Measurements from ENCODE around the gene MACROH2A2. TPM values are rescaled to one million over a fixed set of nuclear protein-coding genes. Genes with fewer than 3 reads are reported as not detected.

Gene MACROH2A2
- total RNA-seq, 1 donor from 2014 or later = 15.5 TPM

GRCh38 chr10:70055550-70055949 is 2.9 kb downstream of the MACROH2A2 start:
- TF ChIP-seq, protein P1, sequence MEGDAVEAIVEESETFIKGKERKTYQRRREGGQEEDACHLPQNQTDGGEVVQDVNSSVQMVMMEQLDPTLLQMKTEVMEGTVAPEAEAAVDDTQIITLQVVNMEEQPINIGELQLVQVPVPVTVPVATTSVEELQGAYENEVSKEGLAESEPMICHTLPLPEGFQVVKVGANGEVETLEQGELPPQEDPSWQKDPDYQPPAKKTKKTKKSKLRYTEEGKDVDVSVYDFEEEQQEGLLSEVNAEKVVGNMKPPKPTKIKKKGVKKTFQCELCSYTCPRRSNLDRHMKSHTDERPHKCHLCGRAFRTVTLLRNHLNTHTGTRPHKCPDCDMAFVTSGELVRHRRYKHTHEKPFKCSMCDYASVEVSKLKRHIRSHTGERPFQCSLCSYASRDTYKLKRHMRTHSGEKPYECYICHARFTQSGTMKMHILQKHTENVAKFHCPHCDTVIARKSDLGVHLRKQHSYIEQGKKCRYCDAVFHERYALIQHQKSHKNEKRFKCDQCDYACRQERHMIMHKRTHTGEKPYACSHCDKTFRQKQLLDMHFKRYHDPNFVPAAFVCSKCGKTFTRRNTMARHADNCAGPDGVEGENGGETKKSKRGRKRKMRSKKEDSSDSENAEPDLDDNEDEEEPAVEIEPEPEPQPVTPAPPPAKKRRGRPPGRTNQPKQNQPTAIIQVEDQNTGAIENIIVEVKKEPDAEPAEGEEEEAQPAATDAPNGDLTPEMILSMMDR (IDR thresholded peaks at IDR 0.05) = no peak
- no peak for TF ChIP-seq POLR2AphosphoS5 (IDR thresholded peaks at IDR 0.05; ENCODE audit: insufficient read depth in 1 of 2, low read depth in 1 of 2)
- no peak for TF ChIP-seq POLR2A (IDR thresholded peaks at IDR 0.05)
- H3K36me3 ChIP-seq = no peaks in the 10 kb centered on the region
- H3K27ac ChIP-seq = no peak overlapping the region
- H3K27me3 ChIP-seq = no peaks in the 10 kb centered on the region
- DNase-seq (ENCODE audit: extremely low spot score in 2 of 2) = no peak
- no peaks in the 10 kb centered on the region for H3K9me3 ChIP-seq
- H3K4me3 ChIP-seq = no peak overlapping the region
- H3K4me1 ChIP-seq = peaks cover 13% of the 10 kb centered on the region
- intact Hi-C loops (cut with DNase I) = no loop called here

- no peak overlapping the region for H3K4me3 ChIP-seq
- no peaks in the 10 kb centered on the region for H3K9me3 ChIP-seq
- TF ChIP-seq, protein P1 (IDR thresholded peaks at IDR 0.05) = no peak
- H3K4me1 ChIP-seq = peaks cover 7% of the 10 kb centered on the region
- intact Hi-C loops (cut with DNase I) = no loop called here
- H3K36me3 ChIP-seq = no peaks in the 10 kb centered on the region
- no peak for DNase-seq (ENCODE audit: extremely low spot score in 2 of 2)
- H3K27me3 ChIP-seq = no peaks in the 10 kb centered on the region
- no peak overlapping the region for H3K27ac ChIP-seq
Measured at GRCh38 chr10:70057306-70057705, 4.7 kb downstream of the MACROH2A2 start.

- H3K27ac ChIP-seq = no peak overlapping the region
- H3K27me3 ChIP-seq = no peaks in the 10 kb centered on the region
- no peak overlapping the region for H3K4me3 ChIP-seq
- DNase-seq (ENCODE audit: extremely low spot score in 2 of 2) = no peak
- TF ChIP-seq POLR2A (IDR thresholded peaks at IDR 0.05) (no peak), POLR2AphosphoS5 (IDR thresholded peaks at IDR 0.05; ENCODE audit: insufficient read depth in 1 of 2, low read depth in 1 of 2) (no peak)
- TF ChIP-seq, protein P1 (IDR thresholded peaks at IDR 0.05) = no peak
- intact Hi-C loops (cut with DNase I) = no loop called here
- H3K9me3 ChIP-seq = no peaks in the 10 kb centered on the region
- H3K36me3 ChIP-seq = no peaks in the 10 kb centered on the region
- H3K4me1 ChIP-seq = no peaks in the 10 kb centered on the region
Measured at GRCh38 chr10:70060389-70060788, 7.7 kb downstream of the MACROH2A2 start.

- no peak for DNase-seq (ENCODE audit: extremely low spot score in 2 of 2)
- H3K9me3 ChIP-seq = no peaks in the 10 kb centered on the region
- intact Hi-C loops (cut with DNase I) = no loop called here
- no peaks in the 10 kb centered on the region for H3K4me1 ChIP-seq
- no peaks in the 10 kb centered on the region for H3K36me3 ChIP-seq
- H3K27me3 ChIP-seq = no peaks in the 10 kb centered on the region
- no peak overlapping the region for H3K4me3 ChIP-seq
- no peak for TF ChIP-seq POLR2AphosphoS5 (IDR thresholded peaks at IDR 0.05; ENCODE audit: insufficient read depth in 1 of 2, low read depth in 1 of 2)
- no peak for TF ChIP-seq POLR2A (IDR thresholded peaks at IDR 0.05)
- TF ChIP-seq, protein P1 (IDR thresholded peaks at IDR 0.05) = no peak
- no peak overlapping the region for H3K27ac ChIP-seq
Measured at GRCh38 chr10:70063418-70064098, 10.9 kb downstream of the MACROH2A2 start.

GRCh38 chr10:70064486-70064885 is 11.8 kb downstream of the MACROH2A2 start:
- Histone ChIP-seq H3K27me3 (no peaks in the 10 kb centered on the region), H3K4me1 (no peaks in the 10 kb centered on the region), H3K36me3 (no peaks in the 10 kb centered on the region), H3K9me3 (no peaks in the 10 kb centered on the region), H3K27ac (no peak overlapping the region), H3K4me3 (no peak overlapping the region)
- TF ChIP-seq POLR2A (IDR thresholded peaks at IDR 0.05) (no peak), POLR2AphosphoS5 (IDR thresholded peaks at IDR 0.05; ENCODE audit: insufficient read depth in 1 of 2, low read depth in 1 of 2) (no peak)
- TF ChIP-seq, protein P1 (IDR thresholded peaks at IDR 0.05) = no peak
- no peak for DNase-seq (ENCODE audit: extremely low spot score in 2 of 2)
- intact Hi-C loops (cut with DNase I) = no loop called here
